Astrocyte (in vitro differentiated cells and primary cell): ENCODE data around the gene ZBTB7B. TPM values are rescaled to one million over a fixed set of nuclear protein-coding genes. Genes with fewer than 3 reads are reported as not detected.

Experiments used
- DNase-seq: peaks from one replicate; pipeline ENCODE4 v3.0.0-alpha.2; 2010; ENCODE audit warnings: low read depth
- FAIRE-seq: peaks from 2 replicates; lab custom pipeline; 2011; peaks lifted over from hg19 to GRCh38; lab: Jason Lieb, UNC
- H2AFZ ChIP-seq: 2 replicates; pipeline ENCODE4 v1.6.0; 2012; ENCODE audit warnings: low read depth, low read length, inconsistent platforms
- H3K27ac ChIP-seq: 2 replicates; pipeline ENCODE4 v1.5.1; 2011; ENCODE audit warnings: low read depth, low read length, inconsistent platforms
- H3K27me3 ChIP-seq: 2 replicates; pipeline ENCODE4 v1.6.0; 2011; ENCODE audit warnings: low read length, inconsistent platforms; ENCODE audit not compliant: insufficient read depth
- H3K36me3 ChIP-seq: 2 replicates; pipeline ENCODE4 v1.5.1; 2011; ENCODE audit warnings: low read length, inconsistent platforms; ENCODE audit not compliant: insufficient read depth
- H3K4me1 ChIP-seq: 2 replicates; pipeline ENCODE4 v1.5.1; 2011; ENCODE audit warnings: low read length, inconsistent platforms; ENCODE audit not compliant: insufficient read depth
- H3K4me2 ChIP-seq: 2 replicates; pipeline ENCODE4 v1.6.0; 2012; ENCODE audit warnings: low read length, inconsistent platforms
- H3K4me3 ChIP-seq: 2 replicates; pipeline ENCODE4 v1.5.1; 2011; ENCODE audit warnings: low read depth, mild to moderate bottlenecking, low read length, inconsistent platforms; ENCODE audit not compliant: insufficient read depth
- H3K79me2 ChIP-seq: 2 replicates; pipeline ENCODE4 v1.6.0; 2012; ENCODE audit warnings: mild to moderate bottlenecking, low read length, inconsistent platforms; ENCODE audit not compliant: insufficient read depth
- H3K9ac ChIP-seq: 2 replicates; pipeline ENCODE4 v1.6.0; 2012; ENCODE audit warnings: mild to moderate bottlenecking, low read length, inconsistent platforms
- H3K9me3 ChIP-seq: 2 replicates; pipeline ENCODE4 v1.5.1; 2012; ENCODE audit warnings: low read depth, mild to moderate bottlenecking, low read length, inconsistent platforms; ENCODE audit not compliant: insufficient read depth
- H4K20me1 ChIP-seq: 2 replicates; pipeline ENCODE4 v1.6.0; 2012; ENCODE audit warnings: low read length, inconsistent platforms; ENCODE audit not compliant: insufficient read depth
- H3K27ac Mint-ChIP-seq: one replicate; pipeline ENCODE4 v1.8.0; 2021; ENCODE audit warnings: mild to moderate bottlenecking, mixed read lengths; ENCODE audit not compliant: unreplicated experiment
- H3K27me3 Mint-ChIP-seq: one replicate; pipeline ENCODE4 v1.8.0; 2021; ENCODE audit warnings: low read depth, mixed read lengths; ENCODE audit not compliant: unreplicated experiment
- H3K36me3 Mint-ChIP-seq: one replicate; pipeline ENCODE4 v1.8.0; 2021; ENCODE audit warnings: low read depth, mixed read lengths; ENCODE audit not compliant: unreplicated experiment
- H3K4me1 Mint-ChIP-seq: one replicate; pipeline ENCODE4 v1.8.0; 2021; ENCODE audit warnings: low read depth, mixed read lengths; ENCODE audit not compliant: unreplicated experiment
- H3K4me3 Mint-ChIP-seq: one replicate; pipeline ENCODE4 v1.8.0; 2021; ENCODE audit warnings: mild to moderate bottlenecking, moderate library complexity, mixed read lengths; ENCODE audit not compliant: unreplicated experiment
- H3K9me3 Mint-ChIP-seq: one replicate; pipeline ENCODE4 v1.8.0; 2021; ENCODE audit warnings: mild to moderate bottlenecking, mixed read lengths; ENCODE audit not compliant: unreplicated experiment
- CTCF ChIP-seq: IDR thresholded peaks from 2 replicates; pipeline ENCODE4 v1.5.1; 2011; ENCODE audit warnings: low read depth, mild to moderate bottlenecking, inconsistent platforms, low read length, moderate library complexity; ENCODE audit not compliant: insufficient read depth
- EZH2 ChIP-seq: IDR thresholded peaks from 2 replicates; pipeline ENCODE4 v1.6.1; 2012; ENCODE audit warnings: mild to moderate bottlenecking, low read length, inconsistent platforms; ENCODE audit not compliant: insufficient read depth
- total RNA-seq: library from RNA; stranded (reverse); gene quantifications from 2 replicates; pipeline ENCODE4 v1.2.1, GENCODE V29; 2021

The ZBTB7B gene
- total RNA-seq, 1 donor from 2014 or later = 46.1 TPM

DNA sequence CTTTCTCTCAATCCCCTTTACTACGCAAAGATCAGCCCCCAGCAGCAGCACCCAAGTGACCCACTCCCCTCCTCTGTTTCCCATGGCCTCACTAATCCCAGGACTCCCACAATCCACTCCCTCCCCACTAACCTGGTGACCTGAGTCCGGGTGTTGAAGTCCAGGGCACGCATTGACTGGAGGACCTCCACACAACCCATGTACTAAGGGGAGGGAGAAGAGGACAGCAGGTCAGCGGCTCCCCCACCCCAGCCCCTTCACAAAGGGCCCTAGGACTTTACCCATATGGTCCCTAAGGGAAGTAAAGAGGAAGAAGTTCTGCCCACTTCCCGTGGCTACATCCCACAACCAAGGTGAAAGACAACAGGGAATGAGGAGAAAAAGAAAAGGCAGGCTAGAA, 33.4 kb upstream of the ZBTB7B start:
- peaks cover 10% of the 10 kb centered on the region for H3K36me3 Mint-ChIP-seq
- H3K27ac Mint-ChIP-seq = no peak overlapping the region
- TF ChIP-seq CTCF (no peak), EZH2 (no peak)
- peaks cover 34% of the 10 kb centered on the region for H3K36me3 ChIP-seq
- peaks cover 70% of the 10 kb centered on the region for H3K79me2 ChIP-seq
- H3K4me1 Mint-ChIP-seq = peaks cover 31% of the 10 kb centered on the region
- FAIRE-seq = no peak
- H3K9ac ChIP-seq = peak overlapping the region; percentile 91
- peak overlapping the region; percentile 77 for H3K4me3 ChIP-seq
- peaks cover 62% of the 10 kb centered on the region for H4K20me1 ChIP-seq
- H3K27ac ChIP-seq = peak overlapping the region; percentile 21
- no peak overlapping the region for H2AFZ ChIP-seq
- no peaks in the 10 kb centered on the region for H3K27me3 ChIP-seq
- H3K27me3 Mint-ChIP-seq = no peaks in the 10 kb centered on the region
- no peaks in the 10 kb centered on the region for H3K9me3 Mint-ChIP-seq
- no peaks in the 10 kb centered on the region for H3K9me3 ChIP-seq
- H3K4me3 Mint-ChIP-seq = peak overlapping the region; percentile 93
- H3K4me1 ChIP-seq = peaks cover 43% of the 10 kb centered on the region
- H3K4me2 ChIP-seq = peak overlapping the region; percentile 94
- no peak for DNase-seq

GRCh38 chr1:154969860-154970452, 32.6 kb upstream of the ZBTB7B start:
- H4K20me1 ChIP-seq = peaks cover 55% of the 10 kb centered on the region
- H2AFZ ChIP-seq = no peak overlapping the region
- DNase-seq (no peak), FAIRE-seq (no peak)
- peak overlapping the region; percentile 99 for H3K27ac ChIP-seq
- Mint-ChIP-seq H3K36me3 (peaks cover 6% of the 10 kb centered on the region), H3K4me1 (peaks cover 31% of the 10 kb centered on the region), H3K4me3 (peak overlapping the region; percentile 93), H3K27ac (no peak overlapping the region), H3K9me3 (no peaks in the 10 kb centered on the region), H3K27me3 (no peaks in the 10 kb centered on the region)
- peak overlapping the region; percentile 77 for H3K4me3 ChIP-seq
- H3K4me1 ChIP-seq = peaks cover 43% of the 10 kb centered on the region
- H3K9me3 ChIP-seq = no peaks in the 10 kb centered on the region
- H3K36me3 ChIP-seq = peaks cover 28% of the 10 kb centered on the region
- peaks cover 66% of the 10 kb centered on the region for H3K79me2 ChIP-seq
- peak overlapping the region; percentile 91 for H3K9ac ChIP-seq
- H3K4me2 ChIP-seq = peak overlapping the region; percentile 94
- no peak for TF ChIP-seq EZH2
- no peak for TF ChIP-seq CTCF
- no peaks in the 10 kb centered on the region for H3K27me3 ChIP-seq

- H3K36me3 ChIP-seq = peaks cover 22% of the 10 kb centered on the region
- peaks cover 47% of the 10 kb centered on the region for H4K20me1 ChIP-seq
- H3K9me3 ChIP-seq = no peaks in the 10 kb centered on the region
- peak; percentile 91 for DNase-seq
- H3K9me3 Mint-ChIP-seq = no peaks in the 10 kb centered on the region
- H3K4me3 ChIP-seq = peak within 1 kb of the TSS; percentile 77
- no peaks in the 10 kb centered on the region for H3K27me3 ChIP-seq
- H2AFZ ChIP-seq = no peak within 1 kb of the TSS
- H3K27ac Mint-ChIP-seq = no peak within 1 kb of the TSS
- H3K4me1 ChIP-seq = peaks cover 43% of the 10 kb centered on the region
- H3K79me2 ChIP-seq = peaks cover 67% of the 10 kb centered on the region
- peak within 1 kb of the TSS; percentile 91 for H3K9ac ChIP-seq
- FAIRE-seq = no peak
- TF ChIP-seq EZH2 = no peak
- TF ChIP-seq CTCF = no peak
- H3K4me3 Mint-ChIP-seq = peak within 1 kb of the TSS; percentile 93
- H3K27me3 Mint-ChIP-seq = no peaks in the 10 kb centered on the region
- H3K4me1 Mint-ChIP-seq = peaks cover 29% of the 10 kb centered on the region
- H3K36me3 Mint-ChIP-seq = peaks cover 3% of the 10 kb centered on the region
- peak within 1 kb of the TSS; percentile 94 for H3K4me2 ChIP-seq
- H3K27ac ChIP-seq = peak within 1 kb of the TSS; percentile 99
Observed at GRCh38 chr1:154970631-154971340, 31.8 kb upstream of the ZBTB7B start, which contains the start of gene SHC1. TSS of gene SHC1 (minus strand) at chr1:154970747. CDS start at chr1:154970526, 221 bp downstream.
